Immature natural killer cell (primary cell): ENCODE measurements around the gene GP1BB. TPM values are rescaled to one million over a fixed set of nuclear protein-coding genes. Genes with fewer than 3 reads are reported as not detected.
A peak's percentile ranks its signal among the peaks of the same experiment; 100 is the strongest.

ENCODE experiments used
- DNase-seq, 3 donors: peaks; one replicate each; pipeline ENCODE4 v3.0.0; 2022; ENCODE audit warnings: mixed read lengths in 1 of 3
- H3K27ac Mint-ChIP-seq, 6 donors: one replicate each; pipeline ENCODE4 v1.8.0; 2020; ENCODE audit warnings: mixed read lengths in 6 of 6, mild to moderate bottlenecking in 5 of 6, inconsistent platforms in 4 of 6, moderate library complexity in 3 of 6
- H3K27me3 Mint-ChIP-seq, 3 donors: one replicate each; pipeline ENCODE4 v1.8.0; 2020 to 2021; ENCODE audit warnings: low read depth in 3 of 3, mild to moderate bottlenecking in 3 of 3, mixed read lengths in 3 of 3, moderate library complexity in 3 of 3, inconsistent platforms in 1 of 3
- H3K36me3 Mint-ChIP-seq, 3 donors: one replicate each; pipeline ENCODE4 v1.8.0; 2020; ENCODE audit warnings: mixed read lengths in 3 of 3, inconsistent platforms in 2 of 3, mild to moderate bottlenecking in 2 of 3
- H3K4me1 Mint-ChIP-seq, 2 donors: one replicate each; pipeline ENCODE4 v1.8.0; 2020; ENCODE audit warnings: inconsistent platforms in 2 of 2, mild to moderate bottlenecking in 2 of 2, mixed read lengths in 2 of 2, moderate library complexity in 1 of 2
- H3K4me3 Mint-ChIP-seq, 5 donors: one replicate each; pipeline ENCODE4 v1.8.0; 2020; ENCODE audit warnings: mild to moderate bottlenecking in 5 of 5, mixed read lengths in 5 of 5, inconsistent platforms in 3 of 5, moderate library complexity in 3 of 5
- H3K9me3 Mint-ChIP-seq, 6 donors: one replicate each; pipeline ENCODE4 v1.8.0; 2020; ENCODE audit warnings: mild to moderate bottlenecking in 6 of 6, mixed read lengths in 6 of 6, inconsistent platforms in 4 of 6, moderate library complexity in 3 of 6
- polyA plus RNA-seq, 3 donors: library from polyadenylated mRNA; unstranded; fragments of 300-500 nt; fragmentation: Illumina TruSeq; gene quantifications; one replicate each; pipeline ENCODE4 v1.2.3, GENCODE V29; 2021

GP1BB gene
- polyA plus RNA-seq, 3 donors from 2014 or later = 0.53 to 10.1 (median 0.95) TPM

GRCh38 chr22:19701420-19702145, 21.8 kb upstream of the GP1BB start:
- Mint-ChIP-seq H3K4me3 (no peak overlapping the region), H3K27me3 (peaks cover 0 to 5% (median 2%) of the 10 kb centered on the region in 3 donors), H3K4me1 (no peaks in the 10 kb centered on the region), H3K9me3 (no peaks in the 10 kb centered on the region), H3K36me3 (no peaks in the 10 kb centered on the region), H3K27ac (no peak overlapping the region)
- no peak for DNase-seq

GRCh38 chr22:19703869-19704268, 19.5 kb upstream of the GP1BB start:
- Mint-ChIP-seq H3K9me3 (no peaks in the 10 kb centered on the region), H3K27ac (no peak overlapping the region), H3K4me3 (no peak overlapping the region), H3K27me3 (peaks cover 0 to 5% (median 2%) of the 10 kb centered on the region in 3 donors), H3K36me3 (no peaks in the 10 kb centered on the region), H3K4me1 (no peaks in the 10 kb centered on the region)
- no peak for DNase-seq

DNA sequence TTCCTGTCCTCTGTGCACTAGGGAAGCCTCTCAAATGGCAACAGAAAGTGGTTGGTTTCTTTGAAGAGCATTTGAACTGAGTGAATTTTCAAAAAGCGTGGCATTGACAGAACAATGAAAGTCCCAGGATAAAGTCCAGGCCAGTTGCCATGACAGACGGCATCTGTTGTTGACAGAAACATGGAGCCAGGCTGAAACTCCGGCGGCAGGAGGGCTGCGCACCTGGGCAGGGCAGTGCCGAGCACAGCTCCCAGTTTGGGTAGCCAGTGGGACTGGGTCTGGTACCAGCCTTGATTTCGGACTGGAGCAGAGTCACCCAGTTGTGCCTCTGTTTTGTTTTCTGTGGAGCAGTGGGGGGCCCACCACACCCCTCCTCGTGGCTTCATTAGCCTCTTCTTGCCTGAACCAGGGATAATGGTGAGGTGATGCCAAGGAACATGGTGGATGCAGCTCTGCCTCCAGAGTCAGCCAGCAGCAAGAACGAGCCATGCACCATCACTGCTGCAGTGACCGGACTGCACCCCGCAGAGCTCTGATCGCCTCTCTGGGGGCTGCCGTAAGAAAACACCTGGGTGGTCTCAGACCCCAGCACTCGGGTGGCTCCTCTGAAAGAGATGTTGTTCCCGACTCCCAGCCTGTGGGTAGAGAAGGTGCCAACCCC, 18.9 kb upstream of the GP1BB start:
- H3K4me3 Mint-ChIP-seq = no peak overlapping the region
- peaks cover 0 to 5% (median 2%) of the 10 kb centered on the region in 3 donors for H3K27me3 Mint-ChIP-seq
- H3K4me1 Mint-ChIP-seq = no peaks in the 10 kb centered on the region
- DNase-seq = no peak
- H3K36me3 Mint-ChIP-seq = no peaks in the 10 kb centered on the region
- H3K27ac Mint-ChIP-seq = no peak overlapping the region
- no peaks in the 10 kb centered on the region for H3K9me3 Mint-ChIP-seq

DNA sequence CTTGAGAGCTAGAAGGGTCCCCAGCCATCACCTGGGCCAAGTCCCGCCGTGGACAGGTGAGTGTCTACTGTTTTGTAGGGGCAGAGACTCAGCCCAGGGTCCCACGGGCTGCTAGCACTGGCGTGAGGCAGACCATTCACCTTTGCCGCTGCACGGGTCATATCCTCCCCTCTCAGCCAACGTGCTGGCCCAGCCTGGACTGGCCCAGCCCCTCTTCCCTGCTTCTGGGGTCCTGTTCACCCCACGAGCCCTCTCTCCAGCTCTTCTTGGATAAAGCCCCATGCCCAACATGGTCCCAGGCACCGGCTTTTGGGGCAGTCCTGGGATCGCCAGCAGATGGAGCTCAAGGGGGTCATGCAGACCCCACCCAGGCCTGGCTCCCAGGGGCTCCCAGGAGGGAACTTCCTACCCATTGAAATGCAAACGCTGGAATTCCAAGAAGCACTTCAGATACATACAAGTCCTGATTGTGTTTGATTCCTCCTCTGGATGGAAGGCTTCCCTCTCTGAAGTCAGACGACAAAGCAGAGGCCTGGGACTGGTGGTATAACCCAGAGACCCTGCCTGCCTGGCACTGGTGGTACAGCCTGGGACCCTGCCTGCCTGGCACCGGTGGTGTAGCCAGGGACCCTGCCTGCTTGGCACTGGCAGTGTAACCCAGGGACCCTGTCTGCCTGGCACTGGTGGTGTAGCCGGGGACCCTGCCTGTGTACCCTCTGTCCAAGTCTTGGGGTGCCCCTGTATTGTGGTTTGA, 18.0 kb upstream of the GP1BB start:
- Mint-ChIP-seq H3K4me1 (no peaks in the 10 kb centered on the region), H3K36me3 (no peaks in the 10 kb centered on the region), H3K4me3 (no peak overlapping the region), H3K9me3 (no peaks in the 10 kb centered on the region), H3K27ac (no peak overlapping the region), H3K27me3 (peaks cover 0 to 2% (median 2%) of the 10 kb centered on the region in 3 donors)
- DNase-seq = no peak

DNA sequence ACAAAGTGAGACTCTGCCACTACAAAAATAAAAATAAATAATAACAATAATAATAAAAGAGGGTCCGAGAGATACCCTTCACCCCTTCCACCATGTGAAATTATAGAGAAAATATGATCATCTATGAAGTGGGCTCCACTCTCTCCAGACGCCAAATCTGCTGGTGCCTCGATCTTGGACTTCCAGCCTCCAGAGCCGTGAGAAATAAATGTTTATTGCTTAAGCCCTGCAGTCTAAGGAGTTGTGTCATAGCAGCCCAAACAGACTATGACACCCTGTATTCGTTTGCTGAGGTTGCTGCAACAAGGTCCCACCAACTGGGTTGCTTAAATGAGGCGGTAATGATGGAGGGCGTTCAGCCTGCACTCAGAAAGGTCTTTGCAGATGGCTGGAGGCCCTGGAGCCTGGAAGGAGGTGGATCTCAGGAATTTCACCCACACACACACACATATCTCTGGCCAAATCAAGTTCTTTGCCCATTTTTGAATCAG, 16.6 kb upstream of the GP1BB start:
- DNase-seq = no peak
- Mint-ChIP-seq H3K36me3 (no peaks in the 10 kb centered on the region), H3K4me1 (no peaks in the 10 kb centered on the region), H3K27ac (no peak overlapping the region), H3K4me3 (no peak overlapping the region), H3K9me3 (no peaks in the 10 kb centered on the region), H3K27me3 (peaks cover 2 to 4% (median 3%) of the 10 kb centered on the region in 3 donors)

DNA sequence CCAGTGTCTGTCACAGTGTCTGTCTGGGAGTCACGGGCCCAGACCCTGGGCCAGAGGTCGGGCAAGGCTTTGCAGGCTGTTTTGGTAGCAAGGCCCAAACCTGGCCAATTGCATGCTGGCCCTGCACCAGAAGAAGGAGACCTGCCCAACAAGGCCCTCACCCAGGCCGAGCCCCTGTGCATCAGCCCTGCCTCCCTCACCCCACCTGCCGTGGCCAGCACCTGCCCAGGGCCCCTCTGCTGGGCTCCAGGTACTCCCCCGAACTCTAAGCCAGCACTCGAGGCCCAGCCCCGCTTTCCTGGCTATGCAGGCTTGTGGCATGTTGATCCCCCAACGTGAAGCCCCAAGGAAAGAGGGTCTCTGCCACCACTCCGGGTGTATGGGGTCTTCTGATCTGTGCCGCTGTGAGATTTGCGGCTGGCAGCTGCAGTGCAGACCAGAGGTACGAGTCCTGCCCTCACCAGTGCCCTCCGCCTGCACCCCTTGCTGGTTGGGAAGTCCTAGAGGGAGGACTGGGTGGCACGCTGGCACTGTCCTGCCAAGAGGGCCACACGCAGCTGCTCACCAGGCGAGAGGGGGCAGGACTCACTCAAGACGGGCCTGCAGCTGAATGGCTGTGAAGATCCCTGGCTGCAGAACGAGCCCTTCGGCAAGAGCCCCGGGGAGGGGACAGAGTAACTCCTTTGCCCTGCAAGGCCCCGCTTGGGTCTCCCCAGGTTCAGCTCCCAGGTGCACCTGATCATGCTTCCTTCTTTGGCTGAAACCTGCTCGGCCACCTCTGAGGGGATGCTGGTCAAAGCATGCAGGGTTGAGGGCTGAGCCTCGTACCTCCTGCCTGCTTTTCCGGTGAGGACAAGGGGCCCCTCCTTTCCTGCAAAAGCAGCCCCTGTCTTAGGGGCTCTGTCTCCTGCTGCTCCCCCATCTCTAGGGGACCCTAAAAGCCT, 15.7 kb upstream of the GP1BB start:
- Mint-ChIP-seq H3K27ac (no peak overlapping the region), H3K4me3 (no peak overlapping the region), H3K4me1 (no peaks in the 10 kb centered on the region), H3K36me3 (no peaks in the 10 kb centered on the region), H3K9me3 (no peaks in the 10 kb centered on the region), H3K27me3 (peaks cover 3 to 5% (median 4%) of the 10 kb centered on the region in 3 donors)
- no peak for DNase-seq

- Mint-ChIP-seq H3K27ac (no peak overlapping the region), H3K4me1 (no peaks in the 10 kb centered on the region), H3K9me3 (no peaks in the 10 kb centered on the region), H3K27me3 (peaks cover 5 to 10% (median 7%) of the 10 kb centered on the region in 3 donors), H3K4me3 (no peak overlapping the region), H3K36me3 (no peaks in the 10 kb centered on the region)
- DNase-seq = no peak
Measured at GRCh38 chr22:19708321-19709011, 14.9 kb upstream of the GP1BB start.

DNA sequence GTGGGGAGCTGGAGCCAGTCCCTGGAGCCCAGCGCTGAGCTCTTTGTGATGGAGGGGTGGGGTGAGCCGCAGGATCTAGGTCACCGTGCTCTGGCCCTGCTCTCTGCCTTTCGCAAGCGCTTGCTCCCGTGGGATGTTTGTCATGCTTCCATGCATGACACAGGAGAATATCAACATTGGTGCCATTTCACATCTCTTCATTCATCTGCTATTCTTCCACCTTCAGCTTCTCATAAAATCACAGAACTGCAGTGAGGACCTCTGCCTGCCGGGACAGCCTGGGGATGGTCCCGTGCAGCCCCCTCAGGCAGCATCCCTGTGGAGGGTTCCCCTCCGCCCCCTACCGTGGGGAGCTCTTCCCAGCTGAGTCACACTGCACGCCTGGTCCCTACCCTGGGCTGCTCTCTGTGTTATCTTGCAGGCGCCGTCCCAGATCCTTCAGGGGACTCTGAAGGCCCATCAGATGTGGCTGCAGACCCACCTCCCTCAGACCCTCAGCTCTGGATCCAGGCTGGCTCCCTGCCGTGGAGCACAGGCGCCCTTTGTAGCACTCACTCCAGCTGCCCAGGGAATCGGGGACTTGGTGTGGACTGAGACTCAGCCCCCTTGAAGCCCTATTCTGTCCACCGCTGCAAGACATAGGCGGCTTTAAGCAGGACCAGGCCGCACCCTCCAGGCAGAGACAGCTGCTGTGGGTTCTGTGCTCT, 14.1 kb upstream of the GP1BB start:
- peaks cover 5 to 14% (median 7%) of the 10 kb centered on the region in 3 donors for H3K27me3 Mint-ChIP-seq
- H3K4me3 Mint-ChIP-seq = no peak overlapping the region
- H3K9me3 Mint-ChIP-seq = no peaks in the 10 kb centered on the region
- H3K36me3 Mint-ChIP-seq = no peaks in the 10 kb centered on the region
- no peak for DNase-seq
- H3K4me1 Mint-ChIP-seq = no peaks in the 10 kb centered on the region
- H3K27ac Mint-ChIP-seq = no peak overlapping the region

DNA sequence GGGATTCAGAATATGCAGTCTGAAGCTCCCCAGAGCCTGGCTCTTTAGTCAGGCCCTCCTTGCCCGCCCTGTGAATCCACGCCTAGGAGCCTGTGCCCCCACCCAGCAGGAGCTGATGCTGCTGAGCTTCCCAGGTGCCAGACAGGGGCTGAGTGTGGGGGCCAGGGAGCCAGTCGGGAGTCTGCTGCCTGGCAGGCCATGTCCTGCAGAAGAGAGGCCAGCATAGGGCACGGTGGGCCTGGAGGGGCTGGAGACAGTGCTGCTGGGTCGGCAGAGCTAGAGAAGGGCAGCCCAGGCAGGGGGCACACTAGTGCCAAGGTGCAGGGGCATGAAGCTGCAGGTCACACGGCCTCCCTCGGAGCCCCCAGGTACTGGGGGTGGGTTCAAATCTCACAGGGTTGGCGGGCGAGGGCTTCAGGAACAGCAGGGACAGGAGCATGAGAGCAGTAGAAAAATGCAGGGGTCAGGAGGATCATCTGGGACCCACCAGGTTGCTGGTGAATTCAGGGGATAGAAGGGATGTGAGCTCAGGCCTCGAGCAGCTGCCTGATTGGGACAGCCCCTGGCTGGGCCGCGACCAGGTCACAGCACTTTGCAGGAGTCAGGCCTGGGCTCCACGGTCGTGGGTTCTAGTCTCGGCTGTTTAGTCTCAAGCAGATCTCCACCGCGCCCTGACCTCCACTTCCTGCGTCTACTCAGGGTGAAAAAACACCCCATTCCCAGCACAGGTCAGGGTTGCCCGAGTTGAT, 13.1 kb upstream of the GP1BB start:
- Mint-ChIP-seq H3K36me3 (no peaks in the 10 kb centered on the region), H3K4me1 (no peaks in the 10 kb centered on the region), H3K27ac (no peak overlapping the region), H3K9me3 (no peaks in the 10 kb centered on the region), H3K4me3 (no peak overlapping the region), H3K27me3 (peaks cover 5 to 14% (median 9%) of the 10 kb centered on the region in 3 donors)
- DNase-seq = no peak

DNA sequence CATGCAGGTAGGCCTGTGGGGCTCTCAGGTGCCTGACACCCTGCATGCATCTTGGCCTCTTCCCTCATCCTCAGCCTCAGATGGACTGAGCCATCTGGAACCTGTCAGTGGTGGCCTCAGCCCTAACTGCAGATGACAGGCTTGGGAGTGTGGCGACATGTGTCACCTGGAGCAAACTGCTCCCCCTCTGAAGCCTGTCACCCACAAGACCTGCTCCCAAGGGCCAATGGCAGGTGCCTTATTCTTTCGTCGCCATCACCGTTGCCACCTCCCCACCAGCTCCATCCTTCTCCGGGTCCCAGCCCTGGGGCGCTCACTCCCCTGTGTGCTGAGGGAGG, 12.6 kb upstream of the GP1BB start:
- no peak overlapping the region for H3K27ac Mint-ChIP-seq
- DNase-seq = no peak
- peaks cover 5 to 13% (median 9%) of the 10 kb centered on the region in 3 donors for H3K27me3 Mint-ChIP-seq
- no peak overlapping the region for H3K4me3 Mint-ChIP-seq
- no peaks in the 10 kb centered on the region for H3K4me1 Mint-ChIP-seq
- no peaks in the 10 kb centered on the region for H3K36me3 Mint-ChIP-seq
- H3K9me3 Mint-ChIP-seq = no peaks in the 10 kb centered on the region

DNA sequence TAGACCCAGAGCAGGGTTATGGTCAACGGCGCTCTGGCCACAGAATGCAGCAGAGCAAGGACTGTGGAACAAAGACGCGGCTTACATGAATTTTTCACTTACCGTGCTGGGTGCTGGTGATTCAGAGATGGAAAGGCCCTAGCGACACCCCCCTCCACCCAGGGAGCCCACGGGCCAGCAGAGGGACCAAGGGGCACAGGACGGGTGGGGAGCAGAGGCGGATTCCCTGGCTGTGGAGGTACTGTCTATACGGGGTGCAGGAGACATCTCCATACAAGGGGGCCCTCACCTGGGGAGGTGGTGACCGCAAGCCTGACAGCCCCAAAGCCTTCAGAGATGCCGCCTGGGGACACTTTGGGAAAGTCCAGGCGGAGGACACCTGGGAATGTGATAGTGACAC, 10.1 kb upstream of the GP1BB start:
- peaks cover 13 to 19% (median 14%) of the 10 kb centered on the region in 3 donors for H3K27me3 Mint-ChIP-seq
- no peak for DNase-seq
- H3K4me3 Mint-ChIP-seq = peak overlapping the region; percentile 10 to 64 (median 55)

More for the DNA sequence above, 10.1 kb upstream of the GP1BB start:
- H3K9me3 Mint-ChIP-seq = no peaks in the 10 kb centered on the region
- peaks cover 0 to 3% of the 10 kb centered on the region in 2 donors for H3K4me1 Mint-ChIP-seq
- H3K36me3 Mint-ChIP-seq = no peaks in the 10 kb centered on the region
- H3K27ac Mint-ChIP-seq = no peak overlapping the region
